SK-N-SH (cell line): ENCODE results near the gene UBAC2. TPM values are rescaled to one million over a fixed set of nuclear protein-coding genes. Genes with fewer than 3 reads are reported as not detected.
A peak's percentile ranks its signal among the peaks of the same experiment; 100 is the strongest.

Source experiments
- CTCF ChIA-PET: fragments of 300-600, 350-600 bp; formaldehyde crosslinking; extraction: SDS; loops from one replicate; lab custom pipeline; 2021; lab: Yijun Ruan, JAX
- POLR2A ChIA-PET: fragments of 350-600 bp; sonication (Branson Sonifier 250); formaldehyde crosslinking; extraction: SDS; loops from one replicate; lab custom pipeline; 2020; ENCODE audit warnings: antibody characterized with exemption, inconsistent platforms; lab: Yijun Ruan, JAX
- DNase-seq: peaks from one replicate; pipeline ENCODE4 v3.0.0; 2012
- H2AFZ ChIP-seq: fragments of 200-600 bp; sonication (generic); 2 replicates; pipeline ENCODE4 v1.8.1; 2016; ENCODE audit warnings: antibody characterized with exemption, mild to moderate bottlenecking, low read depth
- H3F3A ChIP-seq: fragments of 200-600 bp; sonication (generic); replicated peaks from 2 replicates; pipeline ENCODE3; 2016; ENCODE audit warnings: antibody characterized with exemption, mild to moderate bottlenecking; ENCODE audit not compliant: insufficient read depth
- H3K27ac ChIP-seq, 2 experiments: fragments of 200-500 bp in 1 of 2; fragments of 200-600 bp in 1 of 2; sonication (Bioruptor generic) in 1 of 2; sonication (generic), shearing (Covaris generic) in 1 of 2; 2 replicates each; pipeline versions ENCODE4 v1.5.1 to v1.6.1; 2014 to 2016; ENCODE audit warnings: low read depth in 2 of 2, inconsistent platforms in 1 of 2, low read length in 1 of 2, mild to moderate bottlenecking in 1 of 2, mixed read lengths in 1 of 2
- H3K27me3 ChIP-seq: fragments of 200-600 bp; sonication (generic), shearing (Covaris generic); 2 replicates; pipeline ENCODE4 v1.6.1; 2016; ENCODE audit warnings: mixed run types; ENCODE audit not compliant: insufficient read depth
- H3K36me3 ChIP-seq, 2 experiments: fragments of 200-500 bp in 1 of 2; fragments of 200-600 bp in 1 of 2; sonication (Bioruptor generic) in 1 of 2; sonication (generic) in 1 of 2; replicated peaks in 1 of 2; 2 replicates each; pipeline versions ENCODE3 to v1.5.1; 2014 to 2016; ENCODE audit warnings: low read length in 1 of 2, mild to moderate bottlenecking in 1 of 2; ENCODE audit not compliant: insufficient read depth in 2 of 2, control insufficient read depth in 1 of 2
- H3K4me1 ChIP-seq, 2 experiments: fragments of 200-500 bp in 1 of 2; fragments of 200-600 bp in 1 of 2; sonication (Bioruptor generic) in 1 of 2; sonication (generic), shearing (Covaris generic) in 1 of 2; 2 replicates each; pipeline versions ENCODE4 v1.5.1 to v1.6.1; 2014 to 2016; ENCODE audit warnings: low read depth in 1 of 2, low read length in 1 of 2, mixed run types in 1 of 2; ENCODE audit not compliant: insufficient read depth in 2 of 2, control insufficient read depth in 1 of 2
- H3K4me2 ChIP-seq: fragments of 200-600 bp; sonication (generic), shearing (Covaris generic); 2 replicates; pipeline ENCODE4 v1.6.1; 2017; ENCODE audit warnings: mixed run types
- H3K4me3 ChIP-seq, 2 experiments: fragments of 200-500 bp in 1 of 2; fragments of 200-600 bp in 1 of 2; sonication (Bioruptor generic) in 1 of 2; sonication (generic), shearing (Covaris generic) in 1 of 2; 2 replicates each; pipeline versions ENCODE4 v1.5.1 to v1.8.1; 2014 to 2016; ENCODE audit warnings: low read depth in 2 of 2, inconsistent platforms in 1 of 2, low read length in 1 of 2, mild to moderate bottlenecking in 1 of 2, mixed read lengths in 1 of 2, moderate library complexity in 1 of 2
- H3K79me2 ChIP-seq: fragments of 200-600 bp; sonication (generic); 2 replicates; pipeline ENCODE4 v1.8.1; 2017; ENCODE audit warnings: mild to moderate bottlenecking; ENCODE audit not compliant: insufficient read depth
- H3K9ac ChIP-seq: fragments of 200-600 bp; sonication (generic); 2 replicates; pipeline ENCODE4 v1.6.1; 2017; ENCODE audit warnings: mixed run types
- H3K9me2 ChIP-seq: fragments of 200-600 bp; sonication (generic); 2 replicates; pipeline ENCODE4 v1.6.1; 2017; ENCODE audit warnings: mixed run types
- H3K9me3 ChIP-seq: fragments of 200-600 bp; sonication (generic); 2 replicates; pipeline ENCODE4 v1.6.1; 2017; ENCODE audit warnings: mixed run types, mild to moderate bottlenecking, moderate library complexity
- H4K20me1 ChIP-seq: fragments of 200-600 bp; sonication (generic); 2 replicates; pipeline ENCODE4 v1.6.1; 2017; ENCODE audit warnings: mild to moderate bottlenecking, mixed run types; ENCODE audit not compliant: insufficient read depth
- CHD2 ChIP-seq: fragments of 150-350 bp; IDR thresholded peaks from 2 replicates; pipeline ENCODE4 v1.6.1; 2018; ENCODE audit warnings: low read length; ENCODE audit not compliant: partially characterized antibody
- EP300 ChIP-seq, 2 experiments: IDR thresholded peaks; 2 replicates each; pipeline versions ENCODE4 v1.4.0 to v1.6.1; 2012; ENCODE audit warnings: borderline replicate concordance in 1 of 2, low read depth in 1 of 2, low read length in 1 of 2
- FOSL2 ChIP-seq: IDR thresholded peaks from 2 replicates; pipeline ENCODE4 v1.4.0; 2012; ENCODE audit warnings: low read depth, mild to moderate bottlenecking, moderate library complexity, borderline replicate concordance
- FOXJ3 ChIP-seq: sonication (generic); formaldehyde crosslinking; IDR thresholded peaks from 2 replicates; pipeline ENCODE4 v1.5.1; 2020; ENCODE audit warnings: mild to moderate bottlenecking, missing genetic modification reagents
- MEF2A ChIP-seq: IDR thresholded peaks from 2 replicates; pipeline ENCODE4 v1.4.0; 2012; ENCODE audit warnings: low read depth, borderline replicate concordance
- RCOR1 ChIP-seq: fragments of 150-350 bp; IDR thresholded peaks from 2 replicates; pipeline ENCODE4 v1.6.1; 2017; ENCODE audit warnings: antibody characterized with exemption, low read length
- TAF1 ChIP-seq: IDR thresholded peaks from 2 replicates; pipeline ENCODE4 v1.6.1; 2012; ENCODE audit warnings: low read depth, mild to moderate bottlenecking, low read length, moderate library complexity, borderline replicate concordance
- TCF12 ChIP-seq: IDR thresholded peaks from 2 replicates; pipeline ENCODE4 v1.4.0; 2012
- YY1 ChIP-seq: IDR thresholded peaks from 2 replicates; pipeline ENCODE4 v1.4.0; 2012; ENCODE audit warnings: low read depth, mild to moderate bottlenecking
- WGBS: methylation state at CpG from one replicate; pipeline ENCODE4 v1.1.6; 2017; ENCODE audit warnings: low lambda C conversion rate; 5-methylcytosine and 5-hydroxymethylcytosine counted together
- polyA plus RNA-seq, 3 experiments: library from polyadenylated mRNA; depleted of rRNA; stranded (reverse); fragments of >200 nt; gene quantifications; 2 replicates each; pipeline ENCODE4 v1.2.3, GENCODE V29; 2012
- TF ChIP-seq, protein P1 (sequence below): fragments of 150-350 bp; IDR thresholded peaks from 2 replicates; pipeline ENCODE4 v1.6.1; 2016; ENCODE audit warnings: mild to moderate bottlenecking, low read depth, low read length
- TF ChIP-seq, protein P2 (sequence below): IDR thresholded peaks from 2 replicates; pipeline ENCODE4 v1.6.1; 2012; ENCODE audit warnings: mild to moderate bottlenecking, low read depth, low read length, moderate library complexity

Gene UBAC2
- polyA plus RNA-seq, 1 of the 3 experiments (the other 2 are of a cell fraction), result 79.0 TPM

DNA sequence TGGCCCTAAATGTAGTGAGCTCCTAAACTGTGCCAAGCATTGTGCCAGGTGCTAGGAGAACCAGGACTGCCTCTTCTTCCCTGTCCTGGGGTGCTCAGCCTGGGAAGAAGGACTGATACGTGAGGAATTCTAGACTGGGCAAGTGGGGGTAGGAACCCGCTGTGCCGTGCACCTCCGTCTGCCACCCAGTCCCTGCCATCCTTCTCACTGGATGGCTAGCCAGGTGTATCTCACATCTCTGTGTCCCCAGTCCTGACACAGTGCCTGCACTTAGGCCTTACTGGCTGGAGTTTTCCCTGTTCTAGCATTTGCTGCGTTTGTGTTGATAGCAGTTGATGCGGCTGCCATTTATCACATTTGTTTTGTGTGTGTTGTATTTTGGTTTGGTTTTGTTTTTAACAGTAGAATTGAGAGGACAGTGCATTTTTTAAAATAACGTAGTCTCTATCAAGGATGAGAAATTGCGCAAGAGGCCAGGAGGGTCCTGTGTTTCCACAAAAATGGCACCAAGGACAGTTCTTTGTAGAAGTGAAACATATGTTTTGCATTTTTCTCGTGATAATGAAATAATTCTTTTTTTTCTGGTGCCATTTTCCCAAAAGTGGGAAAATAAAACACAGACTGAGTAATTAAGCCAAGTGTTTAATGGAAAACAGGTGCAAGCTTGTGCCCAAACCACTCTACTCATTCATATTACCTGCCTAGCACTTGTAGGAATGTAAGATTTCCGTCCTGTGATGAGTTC is 111.3 kb downstream of the UBAC2 start:
- H3K4me1 ChIP-seq, result peaks cover 23 to 41% of the 10 kb centered on the region in 2 experiments
- H3K27me3 ChIP-seq, result no peaks in the 10 kb centered on the region
- H3K9ac ChIP-seq, result no peak overlapping the region
- 79% methylated on average over 6 of the region's 10 CpGs for WGBS
- ChIA-PET POLR2A (no interaction called here), CTCF (interaction anchor here (1.0 to 1.4 kb wide), 3 partner anchors 9 to 125 kb away, joined by 4 to 8 read pairs (median 6); no protein-coding TSS in a partner anchor)
- H3K9me3 ChIP-seq, result no peaks in the 10 kb centered on the region
- peak overlapping the region; percentile 83 to 93; a peak in 3 of 4 replicates for H3K27ac ChIP-seq
- H3F3A ChIP-seq, result peaks cover 27% of the 10 kb centered on the region
- H2AFZ ChIP-seq, result no peak overlapping the region
- H3K4me2 ChIP-seq, result no peak overlapping the region
- peaks cover 6% of the 10 kb centered on the region; the same call in 1 of the 2 replicates for H3K79me2 ChIP-seq
- TF ChIP-seq EP300 (IDR thresholded peaks at IDR 0.05; ENCODE audit: borderline replicate concordance in 1 of 2, low read depth in 1 of 2, low read length in 1 of 2), result peak in 1 of 2 experiments; percentile 60; a peak in 2 of 4 replicates
- TF ChIP-seq, protein P1, sequence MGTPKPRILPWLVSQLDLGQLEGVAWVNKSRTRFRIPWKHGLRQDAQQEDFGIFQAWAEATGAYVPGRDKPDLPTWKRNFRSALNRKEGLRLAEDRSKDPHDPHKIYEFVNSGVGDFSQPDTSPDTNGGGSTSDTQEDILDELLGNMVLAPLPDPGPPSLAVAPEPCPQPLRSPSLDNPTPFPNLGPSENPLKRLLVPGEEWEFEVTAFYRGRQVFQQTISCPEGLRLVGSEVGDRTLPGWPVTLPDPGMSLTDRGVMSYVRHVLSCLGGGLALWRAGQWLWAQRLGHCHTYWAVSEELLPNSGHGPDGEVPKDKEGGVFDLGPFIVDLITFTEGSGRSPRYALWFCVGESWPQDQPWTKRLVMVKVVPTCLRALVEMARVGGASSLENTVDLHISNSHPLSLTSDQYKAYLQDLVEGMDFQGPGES, result no peak
- peak; percentile 50; the same call in 1 of the 2 replicates for TF ChIP-seq TCF12
- peak; percentile 45 for TF ChIP-seq CHD2
- TF ChIP-seq RCOR1, result peak; percentile 35; the same call in 1 of the 2 replicates
- TF ChIP-seq, protein P2, sequence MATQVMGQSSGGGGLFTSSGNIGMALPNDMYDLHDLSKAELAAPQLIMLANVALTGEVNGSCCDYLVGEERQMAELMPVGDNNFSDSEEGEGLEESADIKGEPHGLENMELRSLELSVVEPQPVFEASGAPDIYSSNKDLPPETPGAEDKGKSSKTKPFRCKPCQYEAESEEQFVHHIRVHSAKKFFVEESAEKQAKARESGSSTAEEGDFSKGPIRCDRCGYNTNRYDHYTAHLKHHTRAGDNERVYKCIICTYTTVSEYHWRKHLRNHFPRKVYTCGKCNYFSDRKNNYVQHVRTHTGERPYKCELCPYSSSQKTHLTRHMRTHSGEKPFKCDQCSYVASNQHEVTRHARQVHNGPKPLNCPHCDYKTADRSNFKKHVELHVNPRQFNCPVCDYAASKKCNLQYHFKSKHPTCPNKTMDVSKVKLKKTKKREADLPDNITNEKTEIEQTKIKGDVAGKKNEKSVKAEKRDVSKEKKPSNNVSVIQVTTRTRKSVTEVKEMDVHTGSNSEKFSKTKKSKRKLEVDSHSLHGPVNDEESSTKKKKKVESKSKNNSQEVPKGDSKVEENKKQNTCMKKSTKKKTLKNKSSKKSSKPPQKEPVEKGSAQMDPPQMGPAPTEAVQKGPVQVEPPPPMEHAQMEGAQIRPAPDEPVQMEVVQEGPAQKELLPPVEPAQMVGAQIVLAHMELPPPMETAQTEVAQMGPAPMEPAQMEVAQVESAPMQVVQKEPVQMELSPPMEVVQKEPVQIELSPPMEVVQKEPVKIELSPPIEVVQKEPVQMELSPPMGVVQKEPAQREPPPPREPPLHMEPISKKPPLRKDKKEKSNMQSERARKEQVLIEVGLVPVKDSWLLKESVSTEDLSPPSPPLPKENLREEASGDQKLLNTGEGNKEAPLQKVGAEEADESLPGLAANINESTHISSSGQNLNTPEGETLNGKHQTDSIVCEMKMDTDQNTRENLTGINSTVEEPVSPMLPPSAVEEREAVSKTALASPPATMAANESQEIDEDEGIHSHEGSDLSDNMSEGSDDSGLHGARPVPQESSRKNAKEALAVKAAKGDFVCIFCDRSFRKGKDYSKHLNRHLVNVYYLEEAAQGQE, result peak; percentile 87
- no peak for TF ChIP-seq TAF1
- H3K9me2 ChIP-seq, result no peaks in the 10 kb centered on the region
- DNase-seq, result peak; percentile 19
- H3K4me3 ChIP-seq, result no peak overlapping the region
- 0 out of 2 replicates have a peak, but pooled peaks cover 5% of the 10 kb centered on the region for H4K20me1 ChIP-seq
- peaks cover 7 to 17% of the 10 kb centered on the region in 2 experiments for H3K36me3 ChIP-seq

DNA sequence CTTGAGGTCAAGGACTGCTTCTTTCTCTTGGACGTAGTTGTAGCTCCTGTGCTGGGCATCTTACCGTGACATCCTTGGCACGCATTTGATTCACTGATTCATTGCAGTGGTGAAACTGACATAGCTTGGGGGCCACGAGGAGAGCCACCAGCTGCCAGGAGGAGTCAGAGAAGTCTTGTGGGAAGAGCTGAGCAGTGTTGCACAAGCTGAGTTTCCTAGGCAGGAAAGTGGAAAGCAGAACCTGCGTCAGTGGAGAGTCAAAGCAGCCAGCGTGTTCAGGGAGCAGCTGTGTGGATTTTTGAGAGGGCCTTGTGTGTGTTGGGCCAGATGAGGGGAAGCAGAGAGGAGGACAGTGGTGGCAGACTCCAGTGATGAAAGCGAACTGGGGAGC is 111.8 kb downstream of the UBAC2 start:
- Histone ChIP-seq H3K36me3 (peaks cover 9 to 17% of the 10 kb centered on the region in 2 experiments), H3F3A (peaks cover 23% of the 10 kb centered on the region), H2AFZ (no peak overlapping the region)
- CTCF ChIA-PET, result interaction anchor here (1.0 to 1.4 kb wide), 3 partner anchors 9 to 124 kb away, joined by 4 to 8 read pairs (median 6); no protein-coding TSS in a partner anchor
- TF ChIP-seq MEF2A (no peak), RCOR1 (no peak), FOXJ3 (CRISPR knock-in tag) (no peak), FOSL2 (no peak), YY1 (no peak)
- TF ChIP-seq, all 33 proteins: peak for 0
- Histone ChIP-seq H3K4me2 (no peak overlapping the region), H4K20me1 (0 out of 2 replicates have a peak, but pooled peaks cover 5% of the 10 kb centered on the region), H3K27me3 (no peaks in the 10 kb centered on the region), H3K4me1 (peaks cover 19 to 37% of the 10 kb centered on the region in 2 experiments), H3K79me2 (peaks cover 6% of the 10 kb centered on the region; the same call in 1 of the 2 replicates), H3K9ac (no peak overlapping the region), H3K9me3 (no peaks in the 10 kb centered on the region), H3K4me3 (no peak overlapping the region), H3K9me2 (no peaks in the 10 kb centered on the region), H3K27ac (peak overlapping the region in 1 of 2 experiments; percentile 93; a peak in 2 of 4 replicates)
- 82% methylated on average over 5 of the region's 7 CpGs for WGBS
- POLR2A ChIA-PET, result no interaction called here
- DNase-seq, result peak; percentile 18
